ENCODE results near the gene HLA-DQB1.
A peak's percentile ranks its signal among the peaks of the same experiment; 100 is the strongest.

The HLA-DQB1 gene

DNA sequence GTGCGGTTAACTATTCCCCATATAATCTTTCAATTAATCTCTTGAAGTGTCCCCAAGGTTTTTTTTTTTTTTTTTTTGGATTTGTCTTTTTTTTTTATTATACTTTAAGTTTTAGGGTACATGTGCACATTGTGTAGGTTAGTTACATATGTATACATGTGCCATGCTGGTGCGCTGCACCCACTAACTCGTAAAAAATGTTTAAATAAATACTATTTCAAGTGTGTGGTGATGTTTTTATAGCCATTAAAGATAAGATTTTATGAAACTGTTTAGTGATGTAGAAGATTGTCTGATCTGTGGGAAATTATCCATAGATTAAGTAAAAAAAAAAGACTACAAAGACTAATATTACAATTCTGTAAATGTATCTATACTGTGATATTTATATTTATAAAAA is 41.9 kb downstream of the HLA-DQB1 start:
- no peak for DNase-seq

DNA sequence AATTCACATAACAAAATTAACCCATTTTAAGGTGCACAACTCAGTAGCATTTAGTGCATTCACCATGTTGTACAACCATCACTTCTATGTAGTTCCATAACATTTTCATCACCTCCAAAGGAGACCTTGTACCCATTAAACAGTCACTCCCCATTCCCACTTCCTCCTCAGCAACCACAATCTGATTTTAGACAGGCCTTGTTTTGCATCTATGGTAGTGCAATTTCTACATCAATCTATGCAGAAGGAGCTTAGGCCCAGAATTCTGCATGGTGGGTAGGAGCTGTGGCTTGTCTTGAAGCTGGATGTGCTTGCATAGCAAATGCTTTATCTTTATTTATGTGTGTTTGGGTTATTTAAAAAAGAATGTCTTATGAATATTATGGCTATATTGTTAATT is 42.8 kb downstream of the HLA-DQB1 start:
- no peak for DNase-seq

DNA sequence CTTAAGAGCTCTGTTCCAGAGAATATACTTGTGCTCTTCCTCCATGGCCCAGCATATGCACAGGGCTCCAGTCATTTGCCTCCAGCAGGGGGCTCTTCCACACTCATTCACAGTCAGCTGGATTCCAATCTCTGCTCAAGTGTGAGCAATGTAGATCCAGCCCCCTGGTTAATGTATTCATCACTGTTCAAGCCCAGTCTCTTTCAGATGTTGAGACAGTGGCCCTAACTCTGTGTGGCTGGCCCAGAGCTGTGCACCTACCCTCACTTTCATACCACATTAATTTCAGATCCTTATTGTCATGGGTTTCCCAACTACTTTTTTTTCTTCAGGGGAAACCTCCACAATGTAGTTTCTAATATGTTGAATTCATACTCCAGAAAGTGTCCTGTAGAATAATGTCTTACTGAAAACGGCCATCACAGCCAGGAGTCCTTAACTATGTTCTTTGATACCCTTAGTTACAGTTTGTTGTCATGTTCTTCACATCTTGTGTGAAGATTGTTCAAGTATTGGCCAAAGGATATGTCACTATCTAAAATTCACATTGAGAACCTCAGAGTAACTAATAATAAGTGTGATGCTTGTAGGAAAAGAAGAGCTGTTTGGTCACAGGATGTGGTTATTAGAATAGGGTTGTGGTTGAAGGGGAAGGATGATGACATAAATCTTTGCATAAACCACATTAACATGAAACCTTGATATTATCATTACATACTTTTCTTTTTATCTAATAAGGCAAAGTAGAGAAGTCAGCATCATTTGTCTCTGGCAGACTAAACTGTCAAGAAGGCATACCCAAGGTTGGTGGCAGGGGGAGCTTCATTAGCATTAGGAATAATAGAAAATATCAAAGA is 43.7 kb downstream of the HLA-DQB1 start:
- DNase-seq: peak; percentile 32

DNA sequence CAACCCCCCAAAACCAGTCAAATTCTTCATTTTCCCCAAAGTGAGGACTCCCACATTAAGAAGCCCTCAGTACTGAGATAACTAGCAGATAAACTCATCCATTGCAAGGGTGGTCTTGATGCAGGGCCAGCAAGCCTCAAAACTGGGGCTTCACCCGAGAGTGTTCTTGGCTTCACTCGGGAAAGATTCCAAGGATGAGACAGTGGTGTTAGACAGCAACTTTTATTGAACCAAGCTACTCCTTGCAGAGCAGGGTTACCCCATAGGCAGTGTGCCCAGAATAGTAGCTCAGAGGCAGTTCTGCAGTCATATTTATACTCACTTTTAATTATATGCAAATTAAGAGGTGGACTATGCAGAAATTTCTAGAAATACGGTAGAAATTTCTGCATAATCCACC is 45.1 kb downstream of the HLA-DQB1 start:
- no peak for DNase-seq

DNA sequence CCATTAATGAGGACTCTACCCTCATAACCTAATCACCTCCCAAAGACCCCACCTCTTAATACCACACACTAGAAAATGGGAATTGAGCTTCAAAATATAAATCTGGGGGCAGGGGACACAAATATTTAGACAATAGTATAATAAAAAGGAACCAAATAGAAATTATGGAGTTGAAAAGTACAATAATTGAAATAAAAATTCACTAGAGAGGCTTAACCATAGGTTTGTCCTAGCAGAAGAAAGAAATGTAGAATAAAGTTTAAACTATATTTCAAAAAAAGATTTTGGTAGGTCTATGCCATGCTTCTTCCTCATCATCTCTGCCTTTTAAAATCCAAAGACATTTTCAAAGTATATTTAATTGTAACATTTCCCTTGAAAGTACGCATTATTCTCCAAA is 48.7 kb downstream of the HLA-DQB1 start:
- no peak for DNase-seq

DNA sequence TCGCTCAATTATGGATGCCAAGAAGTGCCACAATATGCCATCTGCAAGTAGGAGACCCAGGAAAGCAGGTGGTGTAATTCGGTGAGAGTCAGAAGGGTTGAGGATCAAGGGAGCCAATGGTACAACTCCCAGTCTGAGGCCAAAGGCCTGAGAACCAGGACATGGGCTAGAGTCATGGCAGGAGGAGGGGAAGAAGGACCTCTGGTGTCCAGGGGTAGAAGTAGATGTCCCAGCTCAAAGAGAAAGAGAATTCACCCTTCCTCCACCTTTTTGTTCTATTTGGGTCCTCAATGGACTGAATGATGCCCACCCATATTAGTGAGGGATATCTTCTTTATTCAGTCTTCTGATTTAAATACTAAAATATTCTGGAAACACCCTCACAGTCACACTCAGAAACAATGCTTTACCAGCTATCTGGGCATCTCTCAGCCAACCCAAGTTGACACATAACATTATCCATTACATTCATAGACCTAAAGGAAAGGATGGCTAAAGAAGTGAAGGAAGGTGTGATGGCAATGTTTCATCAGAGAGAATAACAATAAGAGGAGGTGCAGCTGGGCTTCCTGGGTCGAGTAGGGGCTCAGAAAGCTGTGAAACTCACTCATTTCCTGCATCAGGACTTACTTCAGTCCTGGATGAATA is 50.4 kb downstream of the HLA-DQB1 start:
- no peak for DNase-seq

DNA sequence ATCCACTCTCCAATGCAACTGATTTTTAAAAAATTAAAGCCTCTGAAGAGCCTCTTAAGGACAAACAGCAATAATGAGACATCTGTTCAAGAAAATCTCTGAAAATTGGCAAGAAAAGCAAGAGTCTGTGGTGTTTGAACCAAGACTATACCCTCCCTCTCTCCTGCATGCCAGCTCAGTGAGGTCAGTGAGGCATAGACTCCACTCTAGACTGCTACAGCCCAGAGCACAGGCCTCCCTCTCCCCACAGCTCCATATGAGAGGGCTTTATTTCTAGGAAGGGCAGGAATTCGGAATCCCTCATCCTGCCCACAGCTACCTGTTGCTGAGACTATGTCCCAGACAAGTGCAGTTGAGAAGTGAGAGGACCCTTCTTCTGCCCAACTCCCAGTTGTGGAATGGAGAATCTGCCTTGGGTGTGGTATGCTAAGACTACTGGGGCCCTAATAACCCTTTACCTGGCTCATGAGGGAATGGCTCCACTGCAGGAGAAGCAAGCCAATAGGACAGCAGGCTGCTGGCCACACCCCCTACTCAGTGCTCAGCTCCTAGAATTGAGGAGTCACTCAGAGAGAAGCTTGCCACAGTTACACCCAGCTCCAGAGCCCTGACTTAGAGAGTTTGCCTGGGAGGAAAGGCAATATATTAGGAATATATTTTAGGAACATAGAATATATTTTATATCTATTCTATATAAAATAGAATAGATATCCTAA is 51.9 kb downstream of the HLA-DQB1 start:
- no peak for DNase-seq

DNA sequence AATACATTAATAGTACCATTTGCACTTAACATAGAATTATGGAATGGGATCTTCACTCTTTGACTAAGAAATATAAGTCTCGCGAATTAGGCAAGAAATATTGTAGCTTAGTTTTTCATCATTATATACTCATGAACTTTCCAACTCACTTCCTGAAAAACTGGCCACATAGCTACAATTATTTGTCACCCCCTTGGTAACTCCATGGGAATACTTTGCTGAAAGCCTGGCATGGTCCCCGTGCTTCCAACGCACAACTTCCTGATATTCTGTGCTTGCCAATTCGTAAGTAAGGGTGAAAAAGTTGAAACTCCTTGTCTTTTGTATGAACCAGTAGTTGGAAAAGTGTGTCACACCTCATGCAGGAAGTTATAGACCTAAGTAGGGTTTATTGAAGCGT is 53.0 kb downstream of the HLA-DQB1 start:
- DNase-seq: no peak

DNA sequence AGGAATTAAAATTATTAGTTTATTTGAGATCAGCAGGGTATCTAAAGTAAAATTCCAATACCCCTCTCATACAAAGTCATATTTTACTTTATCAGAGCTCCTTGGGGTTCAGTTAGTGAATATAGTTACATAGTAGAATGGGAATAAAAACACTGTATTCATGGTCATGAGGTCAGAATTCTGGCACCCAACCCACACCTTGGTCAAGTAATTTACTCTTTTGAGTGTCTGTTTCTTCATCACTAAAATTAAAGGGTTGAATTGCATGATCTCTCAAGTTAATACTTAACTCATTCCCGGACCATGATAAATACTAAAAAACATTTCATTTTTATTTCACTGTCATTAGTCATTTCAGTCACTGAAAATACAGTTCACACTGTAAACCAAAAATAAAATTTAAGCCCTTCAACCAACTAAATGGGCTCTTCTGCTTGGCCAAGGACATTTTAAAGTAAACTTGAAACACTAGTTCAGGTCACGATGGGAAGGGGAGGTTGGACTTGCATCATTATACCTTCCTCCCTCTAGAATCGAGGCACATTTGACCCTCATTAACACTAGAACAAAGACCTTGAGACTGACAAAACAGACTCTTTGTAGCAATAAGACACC is 55.7 kb downstream of the HLA-DQB1 start:
- DNase-seq: no peak

DNA sequence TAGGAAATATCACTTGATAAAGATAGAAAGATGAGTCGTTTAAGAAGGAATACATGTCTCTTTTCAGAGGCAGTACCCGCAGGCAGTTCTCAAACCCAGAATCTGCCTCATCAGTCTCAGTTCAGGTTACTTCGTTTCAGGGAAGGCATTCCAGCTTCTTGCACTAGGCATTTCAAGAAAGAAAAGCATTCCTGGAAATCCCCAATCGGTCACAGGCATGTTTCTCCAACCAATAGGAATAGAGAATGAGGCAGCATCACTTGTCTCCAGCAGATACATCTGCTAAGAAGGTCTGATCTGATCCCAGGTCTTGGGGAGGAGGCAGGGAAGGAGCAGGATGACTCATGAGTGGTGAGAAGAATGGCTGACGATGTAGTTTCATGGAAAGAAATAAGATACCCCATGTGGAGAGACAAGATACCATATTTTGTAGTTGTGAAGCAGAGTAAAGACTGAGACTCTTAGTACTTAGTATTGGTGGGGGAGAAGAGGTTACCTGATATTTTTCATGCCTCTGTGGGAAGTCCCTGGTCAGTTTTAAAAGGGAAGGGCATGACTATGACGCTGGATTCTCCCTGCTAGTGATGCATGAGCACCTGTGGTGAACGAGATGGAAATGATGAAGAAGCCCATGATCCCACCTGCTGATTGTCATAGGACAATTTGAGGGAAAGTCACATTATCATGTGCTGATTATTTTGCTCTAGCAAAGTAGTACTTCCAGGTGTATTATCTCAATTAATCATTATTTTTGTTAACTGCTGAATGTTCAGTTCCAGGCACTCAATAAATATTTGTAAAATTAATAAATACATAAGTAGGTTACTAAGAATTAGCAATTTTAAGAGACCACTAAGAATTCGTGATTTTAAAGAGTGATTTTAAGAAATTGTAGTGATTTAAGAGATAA is 56.5 kb downstream of the HLA-DQB1 start:
- peak; percentile 62 for DNase-seq

Measured in stimulated activated CD4-positive, alpha-beta T cell treated with anti-CD3 and anti-CD28 coated beads, Interleukin-4, amount 100 ng/mL, for 24 hours (primary cell).